MM.1S (cell line): ENCODE measurements around the gene SORL1.

ENCODE experiments used
- DNase-seq: peaks from one replicate; pipeline ENCODE4 v3.0.0-alpha.2; 2015
- H2AFZ ChIP-seq: fragments of 300-600 bp; sonication (generic); 2 replicates; pipeline ENCODE4 v1.6.0; 2016; ENCODE audit warnings: antibody characterized with exemption, low read length
- H3F3A ChIP-seq: fragments of 300-600 bp; sonication (generic); 2 replicates; pipeline ENCODE4 v1.6.1; 2016; ENCODE audit warnings: mild to moderate bottlenecking, antibody characterized with exemption, low read length, moderate library complexity, mixed read lengths; ENCODE audit not compliant: insufficient read depth
- H3K27ac ChIP-seq: fragments of 300-600 bp; sonication (generic); 2 replicates; pipeline ENCODE4 v1.5.1; 2016; ENCODE audit warnings: mild to moderate bottlenecking, low read length
- H3K27me3 ChIP-seq: fragments of 300-600 bp; sonication (generic); replicated peaks from 2 replicates; pipeline ENCODE4 v1.6.0; 2016; ENCODE audit warnings: low read length; ENCODE audit not compliant: insufficient read depth
- H3K36me3 ChIP-seq: fragments of 300-600 bp; sonication (generic); replicated peaks from 2 replicates; pipeline ENCODE4 v1.6.1; 2016; ENCODE audit warnings: mild to moderate bottlenecking, low read length, mixed read lengths; ENCODE audit not compliant: insufficient read depth
- H3K4me1 ChIP-seq: fragments of 300-600 bp; sonication (generic); 2 replicates; pipeline ENCODE4 v1.6.1; 2016; ENCODE audit warnings: low read length, mixed read lengths
- H3K4me2 ChIP-seq: fragments of 300-600 bp; sonication (generic); 2 replicates; pipeline ENCODE4 v1.6.0; 2016; ENCODE audit warnings: low read depth, low read length
- H3K4me3 ChIP-seq: fragments of 300-600 bp; sonication (generic); 2 replicates; pipeline ENCODE4 v1.5.1; 2016; ENCODE audit warnings: low read length, mixed read lengths
- H3K79me2 ChIP-seq: fragments of 300-600 bp; sonication (generic); 2 replicates; pipeline ENCODE4 v1.6.1; 2016; ENCODE audit warnings: mixed run types, low read length, mixed read lengths
- H3K9ac ChIP-seq: fragments of 300-600 bp; sonication (generic); 2 replicates; pipeline ENCODE4 v1.6.1; 2016; ENCODE audit warnings: low read length, mixed read lengths
- H3K9me2 ChIP-seq: fragments of 300-600 bp; sonication (generic); replicated peaks from 2 replicates; pipeline ENCODE4 v1.6.1; 2016; ENCODE audit warnings: mild to moderate bottlenecking, low read length, mixed read lengths; ENCODE audit not compliant: insufficient read depth
- H3K9me3 ChIP-seq: fragments of 300-600 bp; sonication (generic); replicated peaks from 2 replicates; pipeline ENCODE4 v1.6.1; 2016; ENCODE audit warnings: mild to moderate bottlenecking, low read length, mixed read lengths; ENCODE audit not compliant: insufficient read depth
- H4K20me1 ChIP-seq: fragments of 300-600 bp; sonication (generic); 2 replicates; pipeline ENCODE4 v1.6.1; 2016; ENCODE audit warnings: mild to moderate bottlenecking, low read length, moderate library complexity, mixed read lengths; ENCODE audit not compliant: insufficient read depth
- CTCF ChIP-seq: fragments of 300-600 bp; sonication (generic); IDR thresholded peaks from 2 replicates; pipeline ENCODE4 v1.5.1; 2016; ENCODE audit warnings: antibody characterized with exemption, low read length, mixed read lengths
- EZH2 ChIP-seq: fragments of 300-600 bp; sonication (generic); optimal IDR thresholded peaks from 2 replicates; pipeline ENCODE3; 2017; ENCODE audit warnings: low read depth, mild to moderate bottlenecking, antibody characterized with exemption, low read length, mixed read lengths
- EZH2phosphoT487 ChIP-seq: fragments of 300-600 bp; sonication (generic); IDR thresholded peaks from 2 replicates; pipeline ENCODE4 v1.6.1; 2018; ENCODE audit warnings: antibody characterized with exemption, low read length

SORL1 gene

GRCh38 chr11:121611242-121611641 is 159.1 kb downstream of the SORL1 start:
- H3K27me3 ChIP-seq = no peaks in the 10 kb centered on the region
- DNase-seq = no peak
- H3K79me2 ChIP-seq = no peaks in the 10 kb centered on the region
- H3K9ac ChIP-seq = no peak overlapping the region
- H3K4me1 ChIP-seq = no peaks in the 10 kb centered on the region
- H3K4me3 ChIP-seq = no peak overlapping the region
- H3K9me2 ChIP-seq = no peaks in the 10 kb centered on the region
- H3K4me2 ChIP-seq = no peak overlapping the region
- H3F3A ChIP-seq = no peaks in the 10 kb centered on the region
- no peak overlapping the region for H2AFZ ChIP-seq
- no peaks in the 10 kb centered on the region for H3K9me3 ChIP-seq
- H3K36me3 ChIP-seq = no peaks in the 10 kb centered on the region
- H4K20me1 ChIP-seq = no peaks in the 10 kb centered on the region
- no peak overlapping the region for H3K27ac ChIP-seq
- TF ChIP-seq EZH2phosphoT487 (no peak), CTCF (no peak), EZH2 (no peak)

- Histone ChIP-seq H3K9ac (no peak overlapping the region), H3K27ac (no peak overlapping the region), H3K9me2 (no peaks in the 10 kb centered on the region), H3K79me2 (no peaks in the 10 kb centered on the region), H3K36me3 (no peaks in the 10 kb centered on the region), H4K20me1 (no peaks in the 10 kb centered on the region), H3K9me3 (no peaks in the 10 kb centered on the region), H3K4me3 (no peak overlapping the region), H3K4me1 (no peaks in the 10 kb centered on the region), H3K27me3 (no peaks in the 10 kb centered on the region), H3K4me2 (no peak overlapping the region), H2AFZ (no peak overlapping the region), H3F3A (no peaks in the 10 kb centered on the region)
- TF ChIP-seq EZH2phosphoT487 (no peak), CTCF (no peak), EZH2 (no peak)
- no peak for DNase-seq
Measured at GRCh38 chr11:121613724-121614123, 161.6 kb downstream of the SORL1 start.

- no peaks in the 10 kb centered on the region for H3K36me3 ChIP-seq
- H3K9me2 ChIP-seq = no peaks in the 10 kb centered on the region
- no peak for DNase-seq
- no peak overlapping the region for H3K4me3 ChIP-seq
- H3F3A ChIP-seq = no peaks in the 10 kb centered on the region
- H3K27me3 ChIP-seq = no peaks in the 10 kb centered on the region
- H3K4me2 ChIP-seq = no peak overlapping the region
- TF ChIP-seq EZH2 (no peak), EZH2phosphoT487 (no peak), CTCF (no peak)
- H2AFZ ChIP-seq = no peak overlapping the region
- H3K4me1 ChIP-seq = no peaks in the 10 kb centered on the region
- H3K27ac ChIP-seq = no peak overlapping the region
- no peaks in the 10 kb centered on the region for H3K79me2 ChIP-seq
- no peaks in the 10 kb centered on the region for H4K20me1 ChIP-seq
- H3K9ac ChIP-seq = no peak overlapping the region
- no peaks in the 10 kb centered on the region for H3K9me3 ChIP-seq
Measured at GRCh38 chr11:121614636-121615240, 162.6 kb downstream of the SORL1 start.
